AG10803 (cell line): ENCODE data around the gene FHAD1.
A peak's percentile ranks its signal among the peaks of the same experiment; 100 is the strongest.

Experiments used
- DNase-seq: peaks from one replicate; pipeline ENCODE4 v3.0.0; 2010; ENCODE audit warnings: low read depth
- H3K4me3 ChIP-seq: 2 replicates; pipeline ENCODE4 v1.5.1; 2011; ENCODE audit warnings: mild to moderate bottlenecking, low read length, control low read depth
- TF ChIP-seq, protein P1 (sequence below): conservative IDR thresholded peaks from 2 replicates; pipeline ENCODE4 v1.5.1; 2011; ENCODE audit warnings: mild to moderate bottlenecking, low read length, control low read depth, inconsistent platforms

The FHAD1 gene

DNA sequence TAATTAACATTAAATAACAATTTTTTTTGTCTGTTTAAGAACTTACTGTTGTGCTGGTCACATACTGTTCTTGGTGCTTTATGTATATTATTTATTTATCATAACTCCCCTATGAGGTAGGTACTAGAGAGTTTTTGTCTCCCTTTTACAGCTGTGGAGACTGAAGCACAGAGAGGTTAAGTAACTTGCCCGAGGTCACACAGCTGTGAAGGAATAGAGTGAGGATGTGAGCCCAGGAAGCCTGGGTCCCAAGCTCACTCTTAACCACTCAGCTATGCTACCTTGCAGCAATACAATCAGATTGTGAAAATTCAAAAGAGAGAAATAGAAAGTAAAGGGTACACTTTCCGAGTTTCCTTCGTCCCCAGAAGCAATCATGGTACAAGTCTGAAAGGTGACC, 35.6 kb upstream of the FHAD1 start:
- no peak for DNase-seq

DNA sequence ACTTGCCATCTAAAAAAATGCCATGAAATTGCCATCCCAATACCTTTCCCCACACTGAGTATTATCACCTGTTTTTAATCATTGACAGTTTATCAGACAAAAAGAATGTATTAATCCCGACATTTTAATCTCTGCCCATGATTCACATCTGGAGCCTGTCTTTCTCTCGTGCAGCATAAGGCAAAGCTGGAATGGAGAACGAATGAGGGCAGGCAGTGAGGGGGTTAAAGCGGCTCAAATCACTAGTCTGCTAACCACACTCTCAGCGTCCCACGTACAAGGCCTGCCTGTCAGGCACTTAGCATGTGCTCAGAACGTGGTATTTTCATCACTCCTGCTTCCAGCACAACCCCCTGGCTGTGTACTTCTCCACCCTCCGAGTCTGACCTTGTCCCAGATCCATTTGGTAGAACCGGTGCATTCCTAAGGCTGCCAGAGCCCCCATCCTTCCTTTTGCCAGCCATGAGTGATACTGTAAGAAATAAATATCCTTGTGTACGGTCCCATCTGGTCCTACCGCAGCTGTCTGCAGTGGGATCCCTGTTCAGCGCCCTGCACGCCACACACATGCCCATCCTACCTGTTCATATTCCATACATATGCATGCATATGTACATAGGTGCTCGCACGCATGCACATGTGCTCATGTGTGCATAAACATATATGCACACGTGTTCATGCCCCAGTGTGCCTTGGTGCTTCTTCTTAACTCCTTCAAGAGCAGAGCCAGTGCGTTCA, 34.6 kb upstream of the FHAD1 start:
- no peak overlapping the region for H3K4me3 ChIP-seq
- peak; percentile 17 for DNase-seq
- TF ChIP-seq, protein P1, sequence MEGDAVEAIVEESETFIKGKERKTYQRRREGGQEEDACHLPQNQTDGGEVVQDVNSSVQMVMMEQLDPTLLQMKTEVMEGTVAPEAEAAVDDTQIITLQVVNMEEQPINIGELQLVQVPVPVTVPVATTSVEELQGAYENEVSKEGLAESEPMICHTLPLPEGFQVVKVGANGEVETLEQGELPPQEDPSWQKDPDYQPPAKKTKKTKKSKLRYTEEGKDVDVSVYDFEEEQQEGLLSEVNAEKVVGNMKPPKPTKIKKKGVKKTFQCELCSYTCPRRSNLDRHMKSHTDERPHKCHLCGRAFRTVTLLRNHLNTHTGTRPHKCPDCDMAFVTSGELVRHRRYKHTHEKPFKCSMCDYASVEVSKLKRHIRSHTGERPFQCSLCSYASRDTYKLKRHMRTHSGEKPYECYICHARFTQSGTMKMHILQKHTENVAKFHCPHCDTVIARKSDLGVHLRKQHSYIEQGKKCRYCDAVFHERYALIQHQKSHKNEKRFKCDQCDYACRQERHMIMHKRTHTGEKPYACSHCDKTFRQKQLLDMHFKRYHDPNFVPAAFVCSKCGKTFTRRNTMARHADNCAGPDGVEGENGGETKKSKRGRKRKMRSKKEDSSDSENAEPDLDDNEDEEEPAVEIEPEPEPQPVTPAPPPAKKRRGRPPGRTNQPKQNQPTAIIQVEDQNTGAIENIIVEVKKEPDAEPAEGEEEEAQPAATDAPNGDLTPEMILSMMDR = no peak

More for the DNA sequence above, 35.6 kb upstream of the FHAD1 start:
- TF ChIP-seq, protein P1 = no peak
- no peak overlapping the region for H3K4me3 ChIP-seq

DNA sequence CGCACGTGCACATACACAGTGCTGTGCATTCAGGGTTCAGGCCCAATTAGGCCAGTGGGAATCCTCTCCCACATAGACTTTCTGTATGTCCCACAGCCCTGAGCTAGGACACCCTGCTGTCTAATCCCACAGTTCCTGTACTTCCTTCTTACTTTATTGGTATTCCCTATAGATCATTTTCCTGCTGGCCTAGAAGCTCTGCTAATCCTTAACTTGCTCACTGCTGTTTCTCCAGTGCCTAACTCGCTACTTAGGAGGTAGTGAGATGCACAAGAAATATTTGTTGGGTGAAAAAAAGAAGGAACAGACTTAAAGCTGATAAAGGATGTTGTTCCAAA, 34.1 kb upstream of the FHAD1 start:
- H3K4me3 ChIP-seq = no peak overlapping the region
- DNase-seq = no peak
- TF ChIP-seq, protein P1 = no peak

DNA sequence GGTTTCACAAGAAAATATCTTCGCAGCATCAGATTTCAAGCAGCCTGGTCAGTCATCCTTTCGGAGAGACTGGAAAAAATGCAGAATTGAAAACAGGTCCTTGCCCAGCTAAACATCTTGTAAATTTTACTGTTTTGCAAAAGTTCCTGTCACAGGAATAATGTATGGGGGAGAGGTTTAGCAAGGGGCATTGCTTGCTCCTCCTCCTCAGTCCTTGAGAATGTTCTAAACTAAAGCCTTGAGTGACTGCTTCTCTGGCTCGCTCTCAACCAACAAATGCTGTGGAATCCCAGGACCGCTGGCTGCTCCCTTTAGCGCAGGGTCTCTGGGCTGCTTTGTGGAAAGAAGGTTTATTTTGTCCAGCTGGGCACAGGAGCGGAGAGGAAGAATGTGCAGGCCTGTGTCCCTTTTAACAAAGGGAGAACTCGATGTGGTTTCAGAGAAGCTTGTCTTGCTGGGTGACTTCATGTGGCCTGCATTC, 33.6 kb upstream of the FHAD1 start:
- TF ChIP-seq, protein P1 = no peak
- no peak overlapping the region for H3K4me3 ChIP-seq
- peak; percentile 38 for DNase-seq

DNA sequence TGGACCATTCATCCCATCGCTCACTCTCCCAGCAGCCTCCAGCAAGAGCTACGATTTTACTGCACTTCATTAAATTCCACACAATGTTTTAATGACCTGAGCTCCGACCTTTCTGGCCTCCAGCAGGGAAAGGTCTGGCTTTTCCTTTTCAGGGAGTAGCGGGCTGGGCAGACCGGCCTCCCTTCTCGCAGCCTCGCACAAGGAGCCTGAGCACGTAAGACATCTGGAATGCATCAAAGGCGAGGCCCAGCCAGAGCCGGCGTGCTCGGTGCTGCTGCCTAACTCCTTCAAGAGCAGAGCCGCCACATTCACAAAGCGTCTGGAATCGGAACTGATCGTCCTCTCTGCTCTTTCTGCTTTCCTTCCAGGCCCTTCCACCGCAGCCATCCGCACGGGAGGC, 32.5 kb upstream of the FHAD1 start:
- DNase-seq = peak; percentile 66
- TF ChIP-seq, protein P1 = no peak

DNA sequence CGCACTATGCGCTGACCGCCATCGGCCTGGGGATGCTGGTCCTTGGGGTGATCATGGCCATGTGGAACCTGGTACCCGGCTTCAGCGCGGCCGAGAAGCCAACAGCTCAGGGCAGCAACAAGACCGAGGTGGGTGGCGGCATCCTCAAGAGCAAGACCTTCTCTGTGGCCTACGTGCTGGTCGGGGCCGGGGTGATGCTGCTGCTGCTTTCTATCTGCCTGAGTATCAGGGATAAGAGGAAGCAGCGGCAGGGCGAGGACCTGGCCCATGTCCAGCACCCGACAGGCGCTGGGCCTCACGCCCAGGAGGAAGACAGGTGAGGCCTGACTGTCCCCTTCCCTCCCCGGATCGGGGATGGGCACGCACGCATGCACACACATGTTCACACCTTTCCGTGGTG, 31.9 kb upstream of the FHAD1 start:
- no peak for DNase-seq
- TF ChIP-seq, protein P1 = no peak
- no peak overlapping the region for H3K4me3 ChIP-seq

More for the DNA sequence above, 32.5 kb upstream of the FHAD1 start:
- no peak overlapping the region for H3K4me3 ChIP-seq

DNA sequence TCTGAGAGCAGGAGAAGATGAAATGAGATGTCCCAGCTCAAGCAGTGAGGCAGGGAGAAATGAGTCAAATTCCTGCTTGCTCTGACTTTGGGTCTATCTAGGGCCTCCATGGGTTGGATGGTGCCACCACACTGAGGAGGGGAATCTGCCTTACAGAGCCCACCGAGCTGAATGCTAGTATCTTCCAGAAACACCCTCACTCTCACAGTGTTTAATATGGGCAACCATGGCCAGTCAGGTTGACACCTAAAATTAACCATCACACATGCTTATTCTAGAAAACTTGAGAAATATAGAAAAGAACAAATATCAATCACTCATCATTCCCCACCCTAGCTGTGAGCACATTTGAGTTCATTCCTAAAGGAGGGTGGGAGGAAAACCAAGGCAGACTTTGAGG, 29.4 kb upstream of the FHAD1 start:
- TF ChIP-seq, protein P1 = no peak
- no peak for DNase-seq
- H3K4me3 ChIP-seq = no peak overlapping the region
